Measurements from ENCODE around the gene CUL4A.

GRCh38 chr13:113260996-113261395 lies 51.6 kb downstream of the CUL4A start:
- TF ChIP-seq CTCF (IDR thresholded peaks at IDR 0.05) (no peak), POLR2AphosphoS5 (IDR thresholded peaks at IDR 0.05) (no peak), POLR2A (IDR thresholded peaks at IDR 0.05) (no peak)

Measured in transverse colon (tissue), 4 donors.